ENCODE measurements around the gene CEP83.
A peak's percentile ranks its signal among the peaks of the same experiment; 100 is the strongest.
"Not testable (repeated sequence)": the region's sequence is repeated elsewhere in the genome, so short reads cannot be mapped to it uniquely, and the experiment has no call there.

CEP83 gene

DNA sequence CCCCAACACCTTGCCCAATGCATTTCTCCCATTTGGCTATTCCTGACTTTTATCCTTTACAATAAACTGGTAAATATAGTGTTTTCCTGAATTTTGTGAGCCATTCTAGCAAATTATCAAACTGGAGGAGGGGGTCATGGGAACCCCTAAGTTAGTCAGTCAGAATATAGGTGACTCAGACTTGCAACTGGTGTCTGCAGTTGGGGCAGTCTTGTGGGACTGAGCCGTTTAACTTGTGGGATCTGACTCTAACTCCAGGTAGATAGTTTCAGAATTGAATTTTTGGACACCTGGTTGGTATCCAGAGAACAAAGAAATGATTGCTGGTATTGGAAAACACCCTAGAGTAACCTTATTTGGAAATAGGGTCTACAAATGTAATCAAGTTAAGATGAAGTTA is 133.4 kb downstream of the CEP83 start:
- no peak for DNase-seq (ENCODE audit: low spot score)
- TF ChIP-seq, protein P1, sequence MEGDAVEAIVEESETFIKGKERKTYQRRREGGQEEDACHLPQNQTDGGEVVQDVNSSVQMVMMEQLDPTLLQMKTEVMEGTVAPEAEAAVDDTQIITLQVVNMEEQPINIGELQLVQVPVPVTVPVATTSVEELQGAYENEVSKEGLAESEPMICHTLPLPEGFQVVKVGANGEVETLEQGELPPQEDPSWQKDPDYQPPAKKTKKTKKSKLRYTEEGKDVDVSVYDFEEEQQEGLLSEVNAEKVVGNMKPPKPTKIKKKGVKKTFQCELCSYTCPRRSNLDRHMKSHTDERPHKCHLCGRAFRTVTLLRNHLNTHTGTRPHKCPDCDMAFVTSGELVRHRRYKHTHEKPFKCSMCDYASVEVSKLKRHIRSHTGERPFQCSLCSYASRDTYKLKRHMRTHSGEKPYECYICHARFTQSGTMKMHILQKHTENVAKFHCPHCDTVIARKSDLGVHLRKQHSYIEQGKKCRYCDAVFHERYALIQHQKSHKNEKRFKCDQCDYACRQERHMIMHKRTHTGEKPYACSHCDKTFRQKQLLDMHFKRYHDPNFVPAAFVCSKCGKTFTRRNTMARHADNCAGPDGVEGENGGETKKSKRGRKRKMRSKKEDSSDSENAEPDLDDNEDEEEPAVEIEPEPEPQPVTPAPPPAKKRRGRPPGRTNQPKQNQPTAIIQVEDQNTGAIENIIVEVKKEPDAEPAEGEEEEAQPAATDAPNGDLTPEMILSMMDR (IDR thresholded peaks at IDR 0.05; ENCODE audit: borderline replicate concordance, control extremely low read depth, extremely low read depth, insufficient read depth, missing control alignments): no peak
- in situ Hi-C loops (cut with MboI; ENCODE audit: low sequenced_read_pairs, unreplicated experiment): loop anchor here (10.0 kb wide), 1 partner anchor 209 kb away; no protein-coding TSS in a partner anchor

DNA sequence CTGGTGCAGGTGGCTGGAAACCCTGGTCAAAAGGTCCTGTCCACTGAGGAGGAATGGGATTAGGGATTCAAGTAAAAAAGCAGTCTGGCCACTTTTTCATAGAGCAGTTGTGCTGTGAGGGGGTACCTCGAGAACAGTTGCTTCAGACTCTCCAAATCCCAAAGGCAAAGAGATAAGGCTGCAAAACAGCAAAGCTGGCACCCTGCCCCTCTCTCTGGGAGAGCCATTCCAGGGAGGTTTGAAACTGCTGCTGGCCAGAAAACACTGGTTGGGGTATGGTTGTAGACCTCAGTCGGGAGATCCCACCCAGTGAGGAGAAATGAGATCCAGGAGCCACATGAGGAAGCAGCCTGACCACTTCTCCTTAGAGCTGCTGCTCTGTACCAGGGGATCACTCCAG is 137.3 kb downstream of the CEP83 start:
- in situ Hi-C loops (cut with MboI; ENCODE audit: low sequenced_read_pairs, unreplicated experiment): loop anchor here (10.0 kb wide), 1 partner anchor 212 kb away; no protein-coding TSS in a partner anchor

DNA sequence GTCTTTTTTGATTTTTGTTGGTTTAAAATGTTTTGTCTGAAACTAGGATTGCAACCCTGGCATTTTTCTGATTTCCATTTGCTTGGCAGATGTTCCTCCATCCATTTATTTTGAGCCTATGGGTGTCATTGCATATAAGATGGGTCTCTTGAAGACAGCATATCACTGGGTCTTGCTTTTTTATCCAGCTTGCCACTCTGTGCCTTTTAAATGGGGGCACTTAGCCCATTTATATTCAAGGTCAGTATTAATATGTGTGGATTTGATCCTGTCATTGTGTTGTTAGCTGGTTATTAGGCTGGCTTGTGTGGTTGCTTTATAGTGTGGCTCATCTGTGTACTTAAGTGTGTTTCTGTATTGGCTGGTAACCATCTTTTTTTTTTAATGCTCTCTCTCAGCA is 139.6 kb downstream of the CEP83 start:
- TF ChIP-seq, protein P1 (IDR thresholded peaks at IDR 0.05; ENCODE audit: borderline replicate concordance, control extremely low read depth, extremely low read depth, insufficient read depth, missing control alignments): no peak
- in situ Hi-C loops (cut with MboI; ENCODE audit: low sequenced_read_pairs, unreplicated experiment): loop anchor here (10.0 kb wide), 1 partner anchor 215 kb away; no protein-coding TSS in a partner anchor
- DNase-seq (ENCODE audit: low spot score): no peak

More for the DNA sequence above, 137.3 kb downstream of the CEP83 start:
- TF ChIP-seq, protein P1 (IDR thresholded peaks at IDR 0.05; ENCODE audit: borderline replicate concordance, control extremely low read depth, extremely low read depth, insufficient read depth, missing control alignments): no peak
- DNase-seq (ENCODE audit: low spot score): no peak

DNA sequence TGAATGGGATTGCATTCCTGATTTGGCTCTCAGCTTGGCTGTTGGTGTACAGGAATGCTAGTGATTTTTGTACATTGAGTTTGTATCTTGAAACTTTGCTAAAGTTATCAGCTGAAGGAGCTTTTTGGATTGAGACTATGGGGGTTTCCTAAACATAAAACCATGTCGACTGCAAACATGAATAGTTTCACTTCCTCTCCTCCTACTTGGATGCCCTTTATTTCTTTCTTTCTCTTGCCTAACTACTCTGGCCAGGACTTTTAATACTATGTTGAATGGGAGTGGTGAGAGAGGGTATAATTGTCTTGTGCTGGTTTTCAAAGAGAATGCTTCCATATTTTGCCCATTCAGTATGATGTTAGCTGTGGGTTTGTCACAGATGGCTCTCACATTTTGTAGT is 141.5 kb downstream of the CEP83 start:
- in situ Hi-C loops (cut with MboI; ENCODE audit: low sequenced_read_pairs, unreplicated experiment): no loop called here
- no peak for DNase-seq (ENCODE audit: low spot score)
- TF ChIP-seq, protein P1 (IDR thresholded peaks at IDR 0.05; ENCODE audit: borderline replicate concordance, control extremely low read depth, extremely low read depth, insufficient read depth, missing control alignments): no peak

DNA sequence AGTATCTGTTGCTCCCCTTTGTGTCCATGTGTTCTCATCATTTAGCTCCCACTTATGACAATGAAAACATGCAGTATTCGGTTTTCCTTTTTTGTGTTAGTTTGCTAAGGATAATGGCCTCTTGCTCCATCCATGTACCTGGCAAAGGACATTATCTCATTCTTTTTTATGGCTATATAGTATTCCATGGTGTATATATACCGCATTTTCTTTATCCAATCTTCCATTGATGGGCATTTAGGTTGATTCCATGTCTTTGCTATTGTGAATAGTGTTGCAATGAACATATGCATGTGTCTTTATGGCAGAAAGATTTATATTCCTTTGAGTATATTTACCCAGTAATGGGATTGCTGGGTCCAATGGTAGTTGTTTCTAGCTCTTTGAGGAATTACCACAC is 143.1 kb downstream of the CEP83 start:
- DNase-seq (ENCODE audit: low spot score); in situ Hi-C loops (cut with MboI; ENCODE audit: low sequenced_read_pairs, unreplicated experiment): not testable (repeated sequence)

DNA sequence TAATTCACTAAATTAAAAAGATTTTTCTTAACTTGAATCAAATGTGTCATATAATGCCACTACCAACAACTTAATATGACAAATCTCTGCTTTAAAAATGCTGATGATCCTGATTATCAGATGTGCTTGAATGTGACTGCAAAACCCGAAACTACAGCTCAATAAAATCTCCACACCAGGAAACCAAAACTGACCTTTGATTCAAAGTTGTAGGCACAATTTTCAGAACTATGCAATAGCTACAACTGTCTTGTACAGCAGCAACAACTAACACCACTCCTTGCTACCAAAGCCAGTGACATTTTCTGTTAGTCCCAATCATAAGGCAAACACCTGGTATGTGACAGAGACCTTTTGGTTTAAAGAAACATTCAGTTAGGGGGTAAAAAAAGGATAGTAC is 147.3 kb downstream of the CEP83 start:
- no peak for DNase-seq (ENCODE audit: low spot score)
- in situ Hi-C loops (cut with MboI; ENCODE audit: low sequenced_read_pairs, unreplicated experiment): no loop called here
- TF ChIP-seq, protein P1 (IDR thresholded peaks at IDR 0.05; ENCODE audit: borderline replicate concordance, control extremely low read depth, extremely low read depth, insufficient read depth, missing control alignments): no peak

DNA sequence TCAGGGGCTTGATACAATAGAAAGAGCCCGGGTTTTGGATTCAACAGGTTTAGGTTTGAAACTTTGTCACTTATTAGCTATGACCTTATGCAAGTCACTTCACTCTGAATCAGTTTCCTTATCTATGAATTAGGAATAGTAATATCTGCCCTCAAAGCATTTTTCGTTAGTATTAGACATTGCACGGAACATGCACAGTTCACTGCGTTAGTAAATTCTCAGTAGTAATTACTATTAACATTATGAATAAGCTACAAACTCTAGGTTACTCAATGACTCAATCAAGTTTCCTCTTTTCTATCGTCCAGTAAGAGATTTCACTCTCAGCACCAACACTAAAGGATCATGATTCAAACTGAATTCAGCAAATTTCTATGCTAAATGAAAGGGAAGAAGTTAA is 150.3 kb downstream of the CEP83 start:
- DNase-seq (ENCODE audit: low spot score): peak; percentile 22
- in situ Hi-C loops (cut with MboI; ENCODE audit: low sequenced_read_pairs, unreplicated experiment): no loop called here

More for the DNA sequence above, 150.3 kb downstream of the CEP83 start:
- TF ChIP-seq, protein P1 (IDR thresholded peaks at IDR 0.05; ENCODE audit: borderline replicate concordance, control extremely low read depth, extremely low read depth, insufficient read depth, missing control alignments): no peak
